Measurements from ENCODE around the gene SLC17A1. TPM values are rescaled to one million over a fixed set of nuclear protein-coding genes. Genes with fewer than 3 reads are reported as not detected.

The SLC17A1 gene
- total and polyA plus RNA-seq, 2 donors: not detected

GRCh38 chr6:25745836-25746235 is 86.0 kb downstream of the SLC17A1 start:
- Histone ChIP-seq H3K36me3 (ENCODE audit: control insufficient read depth in 2 of 2, insufficient read depth in 2 of 2, low read length in 1 of 2) (no peaks in the 10 kb centered on the region), H3K4me3 (ENCODE audit: low read length in 2 of 2) (no peak overlapping the region), H3K27me3 (ENCODE audit: control insufficient read depth in 2 of 2, insufficient read depth in 1 of 2, low read length in 1 of 2) (no peaks in the 10 kb centered on the region), H3K27ac (ENCODE audit: low read depth in 1 of 2, low read length in 1 of 2) (no peak overlapping the region), H3K4me1 (ENCODE audit: control insufficient read depth in 2 of 2, insufficient read depth in 2 of 2, low read length in 2 of 2) (no peaks in the 10 kb centered on the region), H3K9me3 (ENCODE audit: control insufficient read depth in 2 of 2, insufficient read depth in 1 of 2, low read length in 1 of 2) (no peaks in the 10 kb centered on the region)
- no peak for DNase-seq (ENCODE audit: low read depth in 6 of 9, low spot score in 9 of 9)
- WGBS: 96% methylated on average over 4 of the region's 4 CpGs

GRCh38 chr6:25743868-25744267 is 88.0 kb downstream of the SLC17A1 start:
- H3K36me3 ChIP-seq (ENCODE audit: control insufficient read depth in 2 of 2, insufficient read depth in 2 of 2, low read length in 1 of 2): no peaks in the 10 kb centered on the region
- H3K27me3 ChIP-seq (ENCODE audit: control insufficient read depth in 2 of 2, insufficient read depth in 1 of 2, low read length in 1 of 2): no peaks in the 10 kb centered on the region
- no peak overlapping the region for H3K4me3 ChIP-seq (ENCODE audit: low read length in 2 of 2)
- H3K27ac ChIP-seq (ENCODE audit: low read depth in 1 of 2, low read length in 1 of 2): no peak overlapping the region
- no peak for DNase-seq (ENCODE audit: low read depth in 6 of 9, low spot score in 9 of 9)
- no peaks in the 10 kb centered on the region for H3K4me1 ChIP-seq (ENCODE audit: control insufficient read depth in 2 of 2, insufficient read depth in 2 of 2, low read length in 2 of 2)
- H3K9me3 ChIP-seq (ENCODE audit: control insufficient read depth in 2 of 2, insufficient read depth in 1 of 2, low read length in 1 of 2): no peaks in the 10 kb centered on the region

- peaks cover 0 to 16% of the 10 kb centered on the region in 2 donors for H3K27me3 ChIP-seq (ENCODE audit: control insufficient read depth in 2 of 2, insufficient read depth in 1 of 2, low read length in 1 of 2)
- no peaks in the 10 kb centered on the region for H3K4me1 ChIP-seq (ENCODE audit: control insufficient read depth in 2 of 2, insufficient read depth in 2 of 2, low read length in 2 of 2)
- no peak overlapping the region for H3K4me3 ChIP-seq (ENCODE audit: low read length in 2 of 2)
- H3K36me3 ChIP-seq (ENCODE audit: control insufficient read depth in 2 of 2, insufficient read depth in 2 of 2, low read length in 1 of 2): no peaks in the 10 kb centered on the region
- peaks cover 1 to 8% of the 10 kb centered on the region in 2 donors for H3K9me3 ChIP-seq (ENCODE audit: control insufficient read depth in 2 of 2, insufficient read depth in 1 of 2, low read length in 1 of 2)
- no peak overlapping the region for H3K27ac ChIP-seq (ENCODE audit: low read depth in 1 of 2, low read length in 1 of 2)
- DNase-seq (ENCODE audit: low read depth in 6 of 9, low spot score in 9 of 9): no peak
These were observed 96.6 kb downstream of the SLC17A1 start for GRCh38 chr6:25735261-25735660.

Other genes starting within 250 kb of the SLC17A1 start
- gene SCGN, start 179.8 kb downstream of the SLC17A1 start, total RNA-seq: 0.90 TPM
- gene SCGN, start 179.8 kb downstream of the SLC17A1 start, polyA plus RNA-seq: 2.1 TPM
- gene SLC17A4, start 77.3 kb downstream of the SLC17A1 start, total RNA-seq: not detected
- 0.02 TPM for gene SLC17A4, start 77.3 kb downstream of the SLC17A1 start, polyA plus RNA-seq
- 0.14 TPM for gene SLC17A3, start 42.2 kb upstream of the SLC17A1 start, total RNA-seq
- gene SLC17A3, start 42.2 kb upstream of the SLC17A1 start, polyA plus RNA-seq: 0.09 TPM
- gene SLC17A2, start 98.6 kb upstream of the SLC17A1 start, total RNA-seq: 0.05 TPM
- 0.07 TPM for gene SLC17A2, start 98.6 kb upstream of the SLC17A1 start, polyA plus RNA-seq
- 5.0 TPM for gene TRIM38, start 130.8 kb upstream of the SLC17A1 start, total RNA-seq
- gene TRIM38, start 130.8 kb upstream of the SLC17A1 start, polyA plus RNA-seq: 11.3 TPM

All from thymus (tissue), 11 donors.